C4-2B (cell line): Measurements from ENCODE around the gene NSUN2.
"Not testable (repeated sequence)": the region's sequence is repeated elsewhere in the genome, so short reads cannot be mapped to it uniquely, and the experiment has no call there.

Experiments used
- H3K27ac ChIP-seq: fragments of 450-650 bp; 2 replicates; pipeline ENCODE4 v1.5.1; 2017
- CTCF ChIP-seq: fragments of 450-650 bp; conservative IDR thresholded peaks from 2 replicates; pipeline ENCODE4 v1.5.1; 2017; ENCODE audit warnings: mild to moderate bottlenecking
- ZFX ChIP-seq: fragments of 450-650 bp; IDR thresholded peaks from 2 replicates; pipeline ENCODE4 v1.6.1; 2017

Gene NSUN2

GRCh38 chr5:6674886-6675285 is 42.0 kb upstream of the NSUN2 start:
- TF ChIP-seq ZFX (no peak), CTCF (no peak)
- H3K27ac ChIP-seq, result no peak overlapping the region

- TF ChIP-seq CTCF, result no peak
- no peak overlapping the region for H3K27ac ChIP-seq
Measured at GRCh38 chr5:6674421-6674820, 41.6 kb upstream of the NSUN2 start.

- no peak overlapping the region for H3K27ac ChIP-seq
- no peak for TF ChIP-seq CTCF
- TF ChIP-seq ZFX, result no peak
Measured at GRCh38 chr5:6673963-6674362, 41.1 kb upstream of the NSUN2 start.

- TF ChIP-seq ZFX, result no peak
- H3K27ac ChIP-seq, result no peak overlapping the region
Measured at GRCh38 chr5:6673031-6673430, 40.2 kb upstream of the NSUN2 start.

GRCh38 chr5:6668717-6669116 is 35.9 kb upstream of the NSUN2 start:
- H3K27ac ChIP-seq, result not testable (repeated sequence)

- TF ChIP-seq ZFX (no peak), CTCF (no peak)
- no peak overlapping the region for H3K27ac ChIP-seq
Measured at GRCh38 chr5:6667648-6668047, 34.8 kb upstream of the NSUN2 start.

- H3K27ac ChIP-seq, result no peak overlapping the region
- TF ChIP-seq ZFX (no peak), CTCF (no peak)
Measured at GRCh38 chr5:6666762-6667161, 33.9 kb upstream of the NSUN2 start.

- no peak for TF ChIP-seq ZFX
- no peak for TF ChIP-seq CTCF
- no peak overlapping the region for H3K27ac ChIP-seq
Measured at GRCh38 chr5:6660688-6661087, 27.8 kb upstream of the NSUN2 start.
